ENCODE measurements around the gene RBMXL2.

DNA sequence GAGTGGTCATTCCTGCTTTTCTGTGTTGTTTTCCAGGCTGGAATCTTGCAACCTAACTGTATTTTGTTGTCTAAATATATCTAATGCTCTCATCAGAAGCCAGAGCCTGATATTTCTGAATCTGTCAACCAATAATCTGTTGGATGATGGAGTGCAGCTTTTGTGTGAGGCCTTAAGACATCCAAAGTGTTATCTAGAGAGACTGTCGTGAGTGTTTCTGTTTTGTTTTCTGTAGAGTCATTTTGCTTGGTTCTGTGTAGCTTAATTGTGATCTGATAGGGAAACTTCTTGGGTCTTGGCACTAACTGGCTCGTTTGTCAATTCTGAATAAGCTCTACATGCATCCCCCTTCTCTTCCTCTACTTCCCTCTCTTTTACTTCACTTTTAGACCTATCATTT, 31.2 kb upstream of the RBMXL2 start:
- no peak for TF ChIP-seq CTCF (conservative IDR thresholded peaks at IDR 0.05; ENCODE audit: low read length)
- TF ChIP-seq EZH2phosphoT487 (IDR thresholded peaks at IDR 0.05; ENCODE audit: borderline replicate concordance), result no peak

Data from Loucy (cell line).